ENCODE results near the gene KCNQ1OT1.

GRCh38 chr11:2587976-2588748 lies 111.6 kb downstream of the KCNQ1OT1 start:
- TF ChIP-seq CTCF (conservative IDR thresholded peaks at IDR 0.05 in 1 of 2, IDR thresholded peaks at IDR 0.05 in 1 of 2; ENCODE audit: extremely low read depth in 1 of 2, insufficient read depth in 1 of 2, low read depth in 1 of 2, low read length in 2 of 2) (no peak), EZH2 (IDR thresholded peaks at IDR 0.05; ENCODE audit: borderline replicate concordance, low read length) (no peak)

Measured in mammary epithelial cell (primary cell).